SJSA1 (cell line): Measurements from ENCODE around the gene ZNF346. TPM values are rescaled to one million over a fixed set of nuclear protein-coding genes. Genes with fewer than 3 reads are reported as not detected.
A peak's percentile ranks its signal among the peaks of the same experiment; 100 is the strongest.

ENCODE experiments used
- DNase-seq, 2 experiments: peaks; one replicate each; pipeline ENCODE4 v3.0.0-alpha.2; 2015 to 2020; ENCODE audit warnings: low spot score in 2 of 2, low read depth in 1 of 2
- H3K27ac ChIP-seq: fragments of 250-450 bp; sonication (Bioruptor Pico); 2 replicates; pipeline ENCODE4 v1.5.1; 2020; ENCODE audit warnings: mild to moderate bottlenecking, moderate library complexity
- H3K27me3 ChIP-seq: fragments of 250-450 bp; sonication (Bioruptor Pico); replicated peaks from 2 replicates; pipeline ENCODE4 v1.5.1; 2020; ENCODE audit warnings: mild to moderate bottlenecking, moderate library complexity
- H3K36me3 ChIP-seq: fragments of 250-450 bp; sonication (Bioruptor Pico); 2 replicates; pipeline ENCODE4 v1.5.1; 2020; ENCODE audit warnings: mild to moderate bottlenecking
- H3K4me1 ChIP-seq: fragments of 250-450 bp; sonication (Bioruptor Pico); replicated peaks from 2 replicates; pipeline ENCODE4 v1.6.1; 2021; ENCODE audit warnings: mild to moderate bottlenecking
- H3K4me3 ChIP-seq: fragments of 250-450 bp; sonication (Bioruptor Pico); 2 replicates; pipeline ENCODE4 v1.5.1; 2020; ENCODE audit warnings: mild to moderate bottlenecking
- H3K9me3 ChIP-seq: fragments of 250-450 bp; sonication (Bioruptor Pico); replicated peaks from 2 replicates; pipeline ENCODE4 v1.5.1; 2020; ENCODE audit warnings: mild to moderate bottlenecking
- total RNA-seq: library from RNA; depleted of rRNA; stranded (reverse); fragments of >200 nt; shearing (Covaris generic); gene quantifications from 2 replicates; pipeline ENCODE4 v1.2.3, GENCODE V29; 2014

The ZNF346 gene
- total RNA-seq, 1 experiment from 2014 or later: 25.2 TPM

DNA sequence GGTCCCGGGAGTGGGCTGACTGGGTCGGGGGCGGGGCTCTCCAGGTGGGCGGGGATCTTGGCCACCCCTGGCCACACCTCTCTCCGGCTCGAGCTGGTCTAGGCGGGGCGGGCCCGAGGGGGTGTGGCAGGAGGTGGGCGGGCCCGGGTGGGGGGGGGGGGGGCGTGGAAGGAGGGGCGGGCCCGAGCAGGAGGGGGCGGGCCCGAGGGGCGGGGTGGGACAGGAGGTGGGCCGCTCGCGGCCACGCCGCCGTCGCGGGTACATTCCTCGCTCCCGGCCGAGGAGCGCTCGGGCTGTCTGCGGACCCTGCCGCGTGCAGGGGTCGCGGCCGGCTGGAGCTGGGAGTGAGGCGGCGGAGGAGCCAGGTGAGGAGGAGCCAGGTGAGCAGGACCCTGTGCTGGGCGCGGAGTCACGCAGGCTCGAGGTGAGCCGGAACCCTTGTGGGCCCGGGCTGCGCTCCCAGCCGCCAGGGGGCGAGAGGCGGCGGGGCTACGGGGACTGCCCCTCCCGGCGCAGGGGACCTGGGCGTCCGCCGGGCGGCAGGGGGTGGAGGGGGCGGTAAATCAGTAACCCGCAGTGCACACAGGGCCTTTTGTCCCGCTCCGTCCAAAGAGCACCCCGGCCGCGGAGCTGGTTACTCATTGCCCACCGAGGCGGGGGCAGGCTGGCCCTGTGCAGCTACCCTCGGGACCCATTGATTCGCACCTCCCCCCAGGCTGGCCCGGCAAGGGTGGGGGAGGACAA is 64.3 kb downstream of the ZNF346 start, which contains the start of gene FGFR4:
Gene FGFR4, plus strand, starts transcription at position 262 of the 744 bp plus-strand sequence. CDS start 2,688 bp downstream, outside the sequence.
- Histone ChIP-seq H3K36me3 (no peaks in the 10 kb centered on the region), H3K4me3 (peak within 1 kb of the TSS; percentile 38), H3K27ac (no peak within 1 kb of the TSS), H3K4me1 (peaks cover 7% of the 10 kb centered on the region), H3K27me3 (peaks cover 10% of the 10 kb centered on the region; the same call in 1 of the 2 replicates), H3K9me3 (no peaks in the 10 kb centered on the region)
- peak; percentile 79 to 80 for DNase-seq

DNA sequence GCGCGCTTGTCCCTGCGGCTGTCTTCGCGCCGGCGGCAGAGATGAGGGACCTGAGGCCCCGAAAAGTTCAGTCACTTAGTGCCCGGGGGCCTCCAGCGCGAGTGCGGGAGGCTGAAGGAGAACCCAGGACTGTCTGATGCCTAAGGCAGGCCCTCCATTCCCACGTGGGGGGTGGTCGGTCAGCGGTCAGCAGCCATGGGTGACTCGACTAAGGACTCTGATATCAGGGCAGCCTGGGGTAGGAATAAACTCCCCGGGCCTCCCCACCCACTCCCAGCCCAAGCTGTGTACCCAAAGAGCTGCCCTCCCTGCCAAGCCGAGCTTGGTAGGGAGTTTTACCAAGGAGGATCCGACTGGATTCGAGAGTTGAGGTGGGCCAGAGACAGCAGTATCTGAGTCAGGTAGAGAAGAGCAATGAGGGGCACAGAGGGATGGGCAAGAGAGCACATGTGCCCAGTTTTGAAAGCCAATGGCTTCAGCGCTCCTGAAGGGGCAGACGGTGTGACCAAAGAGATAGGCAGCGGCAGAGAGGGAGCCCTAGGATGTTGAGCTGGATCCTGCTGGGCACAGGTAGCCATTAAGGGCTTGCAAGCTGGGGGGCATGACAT is 65.0 kb downstream of the ZNF346 start:
- Histone ChIP-seq H3K4me3 (peak overlapping the region; percentile 38), H3K27ac (no peak overlapping the region), H3K4me1 (peaks cover 7% of the 10 kb centered on the region), H3K27me3 (peaks cover 10% of the 10 kb centered on the region; the same call in 1 of the 2 replicates), H3K9me3 (no peaks in the 10 kb centered on the region), H3K36me3 (no peaks in the 10 kb centered on the region)
- DNase-seq: no peak

DNA sequence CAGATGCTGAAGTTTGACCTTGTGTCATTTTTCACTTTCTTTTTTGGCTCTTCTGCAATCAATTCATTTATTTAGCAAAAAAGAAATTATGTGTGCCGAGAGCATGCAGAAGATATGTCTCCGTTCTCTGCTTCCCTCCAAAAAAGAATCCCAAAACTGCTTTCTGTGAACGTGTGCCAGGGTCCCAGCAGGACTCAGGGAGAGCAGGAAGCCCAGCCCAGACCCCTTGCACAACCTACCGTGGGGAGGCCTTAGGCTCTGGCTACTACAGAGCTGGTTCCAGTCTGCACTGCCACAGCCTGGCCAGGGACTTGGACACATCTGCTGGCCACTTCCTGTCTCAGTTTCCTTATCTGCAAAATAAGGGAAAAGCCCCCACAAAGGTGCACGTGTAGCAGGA is 66.6 kb downstream of the ZNF346 start:
- 0 out of 2 replicates have a peak, but pooled peaks cover 4% of the 10 kb centered on the region for H3K27me3 ChIP-seq
- no peak overlapping the region for H3K4me3 ChIP-seq
- DNase-seq: no peak
- H3K9me3 ChIP-seq: no peaks in the 10 kb centered on the region
- no peak overlapping the region for H3K27ac ChIP-seq
- no peaks in the 10 kb centered on the region for H3K36me3 ChIP-seq
- peaks cover 7% of the 10 kb centered on the region for H3K4me1 ChIP-seq

DNA sequence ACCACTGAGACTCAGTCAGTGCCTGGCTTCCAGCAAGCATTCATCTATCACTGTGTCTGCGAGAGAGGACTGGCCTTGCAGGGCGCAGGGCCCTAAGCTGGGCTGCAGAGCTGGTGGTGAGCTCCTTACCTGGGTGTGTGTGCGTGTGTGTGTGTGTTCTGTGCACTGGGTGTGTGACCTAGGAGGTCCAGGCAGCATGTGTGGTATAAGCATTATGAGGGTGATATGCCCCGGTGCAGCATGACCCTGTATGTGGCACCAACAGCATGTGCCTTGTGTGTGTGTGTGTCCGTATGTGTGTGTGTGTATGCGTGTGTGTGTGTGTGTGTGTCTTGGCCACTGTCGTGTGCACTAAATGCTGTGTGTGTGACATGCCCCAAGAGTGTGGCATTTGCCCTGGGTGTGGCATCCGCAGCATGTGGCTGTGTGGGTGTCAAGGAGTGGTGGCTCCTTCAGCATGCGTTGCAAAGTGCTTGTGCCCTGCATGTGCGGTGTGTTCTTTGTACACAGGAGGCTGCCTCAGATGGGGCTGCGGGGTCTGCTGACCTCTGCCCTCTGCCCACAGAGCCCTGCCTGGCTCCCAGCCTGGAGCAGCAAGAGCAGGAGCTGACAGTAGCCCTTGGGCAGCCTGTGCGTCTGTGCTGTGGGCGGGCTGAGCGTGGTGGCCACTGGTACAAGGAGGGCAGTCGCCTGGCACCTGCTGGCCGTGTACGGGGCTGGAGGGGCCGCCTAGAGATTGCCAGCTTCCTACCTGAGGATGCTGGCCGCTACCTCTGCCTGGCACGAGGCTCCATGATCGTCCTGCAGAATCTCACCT is 67.5 kb downstream of the ZNF346 start:
- Histone ChIP-seq H3K4me3 (no peak overlapping the region), H3K9me3 (no peaks in the 10 kb centered on the region)

DNA sequence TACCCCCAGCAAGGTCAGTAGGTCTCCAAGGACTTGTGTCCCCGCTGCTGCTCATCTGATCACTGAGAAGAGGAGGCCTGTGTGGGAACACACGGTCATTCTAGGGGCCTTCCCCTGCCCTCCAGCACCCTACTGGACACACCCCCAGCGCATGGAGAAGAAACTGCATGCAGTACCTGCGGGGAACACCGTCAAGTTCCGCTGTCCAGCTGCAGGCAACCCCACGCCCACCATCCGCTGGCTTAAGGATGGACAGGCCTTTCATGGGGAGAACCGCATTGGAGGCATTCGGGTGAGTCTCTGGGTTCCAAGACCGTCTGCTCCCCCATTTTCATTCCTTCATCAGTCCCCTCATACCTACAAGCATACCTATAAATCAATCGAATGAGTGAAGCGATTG is 68.3 kb downstream of the ZNF346 start:
- peaks cover 7% of the 10 kb centered on the region for H3K4me1 ChIP-seq
- no peak for DNase-seq
- no peak overlapping the region for H3K4me3 ChIP-seq
- H3K27me3 ChIP-seq: 0 out of 2 replicates have a peak, but pooled peaks cover 4% of the 10 kb centered on the region
- H3K27ac ChIP-seq: no peak overlapping the region
- no peaks in the 10 kb centered on the region for H3K36me3 ChIP-seq
- H3K9me3 ChIP-seq: no peaks in the 10 kb centered on the region

More for the DNA sequence above, 67.5 kb downstream of the ZNF346 start:
- no peak for DNase-seq
- Histone ChIP-seq H3K4me1 (peaks cover 7% of the 10 kb centered on the region), H3K27me3 (0 out of 2 replicates have a peak, but pooled peaks cover 3% of the 10 kb centered on the region), H3K27ac (no peak overlapping the region), H3K36me3 (no peaks in the 10 kb centered on the region)

DNA sequence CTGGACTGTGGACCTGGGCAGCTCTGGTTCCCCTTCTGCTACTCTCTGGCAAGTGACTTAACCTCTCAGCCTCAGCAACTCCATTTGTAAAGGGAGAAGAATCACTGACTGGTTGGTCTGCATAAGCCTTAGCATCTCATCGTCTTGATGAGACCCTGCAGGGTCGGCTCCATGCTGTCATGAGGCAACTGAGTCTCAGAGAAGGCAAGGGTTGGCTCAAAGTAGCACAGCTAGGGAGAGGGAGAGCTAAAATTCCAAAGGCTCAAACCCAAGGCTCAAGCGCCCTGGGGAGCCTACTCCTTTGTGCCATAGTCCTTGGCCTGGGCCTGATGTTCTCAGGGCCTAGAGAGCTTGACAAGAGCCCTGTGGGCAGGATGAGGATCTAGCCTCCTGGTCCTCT is 68.7 kb downstream of the ZNF346 start:
- H3K27ac ChIP-seq: no peak overlapping the region
- no peak for DNase-seq
- no peak overlapping the region for H3K4me3 ChIP-seq
- peaks cover 7% of the 10 kb centered on the region for H3K4me1 ChIP-seq
- H3K9me3 ChIP-seq: no peaks in the 10 kb centered on the region
- H3K27me3 ChIP-seq: 0 out of 2 replicates have a peak, but pooled peaks cover 5% of the 10 kb centered on the region
- H3K36me3 ChIP-seq: no peaks in the 10 kb centered on the region

DNA sequence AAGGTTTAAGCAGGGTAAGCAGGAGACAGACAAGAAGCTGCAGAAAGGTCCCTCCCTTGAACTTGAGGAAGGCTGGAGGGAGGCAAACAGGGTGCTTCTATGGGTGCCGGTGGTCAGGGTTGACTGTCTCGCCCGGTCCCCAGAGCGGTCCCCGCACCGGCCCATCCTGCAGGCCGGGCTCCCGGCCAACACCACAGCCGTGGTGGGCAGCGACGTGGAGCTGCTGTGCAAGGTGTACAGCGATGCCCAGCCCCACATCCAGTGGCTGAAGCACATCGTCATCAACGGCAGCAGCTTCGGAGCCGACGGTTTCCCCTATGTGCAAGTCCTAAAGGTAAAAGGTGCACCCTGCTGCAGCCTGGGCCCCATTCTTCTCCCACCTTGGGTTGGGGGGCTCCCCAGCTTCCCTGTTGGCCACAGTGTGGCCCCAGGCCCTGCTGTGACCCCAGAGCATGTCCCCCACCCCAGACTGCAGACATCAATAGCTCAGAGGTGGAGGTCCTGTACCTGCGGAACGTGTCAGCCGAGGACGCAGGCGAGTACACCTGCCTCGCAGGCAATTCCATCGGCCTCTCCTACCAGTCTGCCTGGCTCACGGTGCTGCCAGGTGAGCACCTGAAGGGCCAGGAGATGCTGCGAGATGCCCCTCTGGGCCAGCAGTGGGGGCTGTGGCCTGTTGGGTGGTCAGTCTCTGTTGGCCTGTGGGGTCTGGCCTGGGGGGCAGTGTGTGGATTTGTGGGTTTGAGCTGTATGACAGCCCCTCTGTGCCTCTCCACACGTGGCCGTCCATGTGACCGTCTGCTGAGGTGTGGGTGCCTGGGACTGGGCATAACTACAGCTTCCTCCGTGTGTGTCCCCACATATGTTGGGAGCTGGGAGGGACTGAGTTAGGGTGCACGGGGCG is 69.9 kb downstream of the ZNF346 start:
- Histone ChIP-seq H3K9me3 (no peaks in the 10 kb centered on the region), H3K36me3 (no peaks in the 10 kb centered on the region)

DNA sequence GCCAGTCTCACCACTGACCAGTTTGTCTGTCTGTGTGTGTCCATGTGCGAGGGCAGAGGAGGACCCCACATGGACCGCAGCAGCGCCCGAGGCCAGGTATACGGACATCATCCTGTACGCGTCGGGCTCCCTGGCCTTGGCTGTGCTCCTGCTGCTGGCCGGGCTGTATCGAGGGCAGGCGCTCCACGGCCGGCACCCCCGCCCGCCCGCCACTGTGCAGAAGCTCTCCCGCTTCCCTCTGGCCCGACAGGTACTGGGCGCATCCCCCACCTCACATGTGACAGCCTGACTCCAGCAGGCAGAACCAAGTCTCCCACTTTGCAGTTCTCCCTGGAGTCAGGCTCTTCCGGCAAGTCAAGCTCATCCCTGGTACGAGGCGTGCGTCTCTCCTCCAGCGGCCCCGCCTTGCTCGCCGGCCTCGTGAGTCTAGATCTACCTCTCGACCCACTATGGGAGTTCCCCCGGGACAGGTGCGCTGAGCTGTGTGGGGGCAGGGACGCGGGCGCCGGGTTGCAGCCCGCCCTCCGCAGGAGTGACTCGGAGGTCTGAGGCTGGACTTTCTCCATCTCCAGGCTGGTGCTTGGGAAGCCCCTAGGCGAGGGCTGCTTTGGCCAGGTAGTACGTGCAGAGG is 70.7 kb downstream of the ZNF346 start:
- Histone ChIP-seq H3K27ac (no peak overlapping the region), H3K4me1 (no peaks in the 10 kb centered on the region), H3K9me3 (no peaks in the 10 kb centered on the region), H3K36me3 (no peaks in the 10 kb centered on the region), H3K4me3 (no peak overlapping the region), H3K27me3 (0 out of 2 replicates have a peak, but pooled peaks cover 5% of the 10 kb centered on the region)
- DNase-seq: no peak

More for the DNA sequence above, 69.9 kb downstream of the ZNF346 start:
- Histone ChIP-seq H3K27ac (no peak overlapping the region), H3K27me3 (0 out of 2 replicates have a peak, but pooled peaks cover 5% of the 10 kb centered on the region), H3K4me1 (no peaks in the 10 kb centered on the region; the same call in 1 of the 2 replicates), H3K4me3 (no peak overlapping the region)
- DNase-seq: no peak

DNA sequence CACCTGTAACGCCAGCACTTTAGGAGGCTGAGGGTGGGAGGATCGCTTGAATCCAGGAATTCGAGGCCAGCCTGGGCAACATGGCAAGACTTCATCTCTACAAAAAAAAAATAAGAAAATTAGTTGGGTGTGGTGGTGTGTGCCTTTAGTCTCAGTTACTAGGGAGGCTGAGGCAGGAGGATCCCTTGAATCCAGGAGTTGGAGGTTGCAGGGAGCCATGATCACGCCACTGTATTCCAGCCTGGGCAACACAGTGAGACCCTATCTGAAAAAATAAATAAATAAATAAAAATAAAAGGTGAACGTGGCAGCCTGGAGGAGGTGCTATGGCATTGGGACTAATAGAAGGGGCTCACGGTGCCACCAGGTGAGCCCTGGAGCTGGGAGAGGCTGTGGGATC is 71.3 kb downstream of the ZNF346 start:
- Histone ChIP-seq H3K27ac (no peak overlapping the region), H3K36me3 (no peaks in the 10 kb centered on the region), H3K4me3 (no peak overlapping the region), H3K4me1 (no peaks in the 10 kb centered on the region; the same call in 1 of the 2 replicates), H3K9me3 (no peaks in the 10 kb centered on the region), H3K27me3 (0 out of 2 replicates have a peak, but pooled peaks cover 7% of the 10 kb centered on the region)
- no peak for DNase-seq

DNA sequence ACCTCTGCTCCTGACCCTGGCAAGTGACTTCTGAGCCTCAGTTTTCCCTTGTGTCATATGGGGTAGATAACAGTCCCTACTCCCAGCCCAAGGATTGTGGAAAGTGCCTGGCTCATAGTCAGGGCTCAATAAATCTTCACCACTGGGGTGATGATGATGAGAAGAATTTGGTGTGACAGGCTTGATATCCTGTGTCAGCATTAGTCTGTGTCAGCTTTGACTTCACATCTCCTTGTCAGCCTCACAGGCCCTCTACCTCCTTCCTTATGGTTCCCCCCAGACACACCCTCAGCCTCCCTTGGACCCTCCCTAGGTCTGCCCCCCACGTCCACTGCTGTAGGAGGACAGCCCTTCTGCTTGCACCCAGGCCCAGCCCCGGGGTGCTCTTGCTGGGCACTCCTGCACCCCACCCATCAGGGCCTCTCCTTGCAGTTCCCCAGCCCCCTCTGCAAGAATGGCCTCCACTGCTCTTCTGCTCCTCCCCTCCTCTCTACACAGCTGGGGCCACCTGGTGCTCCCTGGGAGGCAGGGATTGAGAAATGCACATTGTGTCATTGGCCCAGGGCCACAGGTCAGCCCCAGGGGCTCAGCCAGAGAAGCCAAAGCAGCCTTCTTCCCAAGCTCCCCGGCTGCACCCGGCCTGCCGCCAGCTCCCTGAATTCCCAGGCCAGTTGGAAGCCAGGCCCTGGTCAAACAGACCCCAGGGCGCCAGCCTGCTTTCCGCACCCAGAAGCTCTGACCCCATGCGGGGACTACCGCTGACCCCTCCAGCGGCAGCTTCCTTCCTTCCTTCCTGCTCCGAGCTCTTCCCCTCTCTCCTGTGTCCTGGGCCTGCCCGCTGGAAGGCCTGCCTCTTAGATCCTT is 72.0 kb downstream of the ZNF346 start:
- Histone ChIP-seq H3K4me1 (no peaks in the 10 kb centered on the region; the same call in 1 of the 2 replicates), H3K36me3 (no peaks in the 10 kb centered on the region), H3K27me3 (0 out of 2 replicates have a peak, but pooled peaks cover 9% of the 10 kb centered on the region), H3K9me3 (no peaks in the 10 kb centered on the region), H3K4me3 (no peak overlapping the region), H3K27ac (no peak overlapping the region)
- DNase-seq: no peak

DNA sequence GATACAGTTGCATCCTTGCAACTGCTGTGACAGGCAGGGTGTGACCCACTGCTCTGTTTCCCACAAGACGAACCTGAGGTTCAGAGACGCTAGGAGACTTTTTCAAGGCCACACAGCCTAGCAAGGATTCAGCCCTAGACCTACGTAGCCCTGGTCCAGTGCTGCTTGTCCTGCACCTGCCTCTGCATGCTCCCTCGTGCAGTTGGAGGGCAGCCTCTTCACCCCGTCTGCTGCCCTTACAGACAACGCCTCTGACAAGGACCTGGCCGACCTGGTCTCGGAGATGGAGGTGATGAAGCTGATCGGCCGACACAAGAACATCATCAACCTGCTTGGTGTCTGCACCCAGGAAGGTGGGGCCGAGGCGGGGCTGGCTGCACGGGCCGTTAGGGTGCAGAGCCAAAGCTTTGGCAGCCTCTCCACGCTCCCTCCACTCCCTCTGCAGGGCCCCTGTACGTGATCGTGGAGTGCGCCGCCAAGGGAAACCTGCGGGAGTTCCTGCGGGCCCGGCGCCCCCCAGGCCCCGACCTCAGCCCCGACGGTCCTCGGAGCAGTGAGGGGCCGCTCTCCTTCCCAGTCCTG is 72.7 kb downstream of the ZNF346 start:
- Histone ChIP-seq H3K27me3 (0 out of 2 replicates have a peak, but pooled peaks cover 9% of the 10 kb centered on the region), H3K36me3 (no peaks in the 10 kb centered on the region), H3K27ac (no peak overlapping the region), H3K9me3 (no peaks in the 10 kb centered on the region), H3K4me1 (no peaks in the 10 kb centered on the region; the same call in 1 of the 2 replicates), H3K4me3 (no peak overlapping the region)
- DNase-seq: no peak
